Gastroesophageal sphincter (tissue), 4 donors: ENCODE results near the gene CYP17A1. TPM values are rescaled to one million over a fixed set of nuclear protein-coding genes. Genes with fewer than 3 reads are reported as not detected.

ENCODE experiments used
- ATAC-seq: fragments of 150-250 bp; one replicate; pipeline ENCODE4 v1.9.1; 2016; ENCODE audit warnings: mild to moderate bottlenecking, moderate library complexity
- H3K27ac ChIP-seq, 4 donors: fragments of 200-600 bp; sonication (generic) in 3 of 4; 1 replicate in 3 of 4; 2 replicates in 1 of 4; pipeline ENCODE4 v1.5.1; 2016 to 2019
- H3K27me3 ChIP-seq: fragments of 200-600 bp; sonication (generic); one replicate; pipeline ENCODE4 v1.5.1; 2019
- H3K36me3 ChIP-seq, 2 donors: fragments of 200-600 bp; sonication (generic); one replicate each; pipeline ENCODE4 v1.5.1; 2019; ENCODE audit warnings: control low read depth in 1 of 2
- H3K4me1 ChIP-seq, 3 donors: fragments of 200-600 bp; sonication (generic); 1 replicate in 2 of 3; 2 replicates in 1 of 3; pipeline ENCODE4 v1.5.1; 2016 to 2019; ENCODE audit warnings: control low read depth in 2 of 3
- H3K4me3 ChIP-seq, 2 donors: fragments of 200-600 bp; sonication (generic); one replicate each; pipeline ENCODE4 v1.5.1; 2019; ENCODE audit warnings: mild to moderate bottlenecking in 1 of 2, moderate library complexity in 1 of 2
- H3K9me3 ChIP-seq, 3 donors: fragments of 200-600 bp; sonication (generic); one replicate each; pipeline ENCODE4 v1.5.1; 2017 to 2019; ENCODE audit warnings: control low read depth in 2 of 3
- EP300 ChIP-seq: sonication (generic); formaldehyde crosslinking; IDR thresholded peaks from one replicate; pipeline ENCODE4 v1.6.1; 2017; ENCODE audit warnings: antibody characterized with exemption, mild to moderate bottlenecking
- POLR2A ChIP-seq, 2 donors: fragments of 450-650 bp; IDR thresholded peaks; one replicate each; pipeline ENCODE4 v1.6.1; 2017; ENCODE audit warnings: antibody characterized with exemption in 2 of 2, mild to moderate bottlenecking in 2 of 2, moderate library complexity in 1 of 2
- POLR2AphosphoS5 ChIP-seq: sonication (generic); formaldehyde crosslinking; IDR thresholded peaks from one replicate; pipeline ENCODE4 v1.6.1; 2017; ENCODE audit warnings: antibody characterized with exemption
- WGBS, 2 donors: methylation state at CpG; one replicate each; pipeline ENCODE4 v1.1.5; 2018; ENCODE audit warnings: low coverage in 1 of 2; 5-methylcytosine and 5-hydroxymethylcytosine counted together
- total RNA-seq, 4 donors: library from RNA; depleted of rRNA; stranded (reverse); fragments of >200 nt; gene quantifications; one replicate each; pipeline ENCODE4 v1.1.0, GENCODE V29; 2016
- TF ChIP-seq, protein P1 (sequence below), 4 experiments: fragments of 200-600 bp in 2 of 4; fragments of 450-650 bp in 2 of 4; sonication (generic) in 1 of 4; IDR thresholded peaks; one replicate each; pipeline ENCODE4 v1.5.1; 2017 to 2019; ENCODE audit warnings: antibody characterized with exemption in 4 of 4, mild to moderate bottlenecking in 2 of 4, moderate library complexity in 2 of 4

The CYP17A1 gene
- total RNA-seq, 4 donors from 2014 or later, result not detected

GRCh38 chr10:102785818-102786217, 51.4 kb downstream of the CYP17A1 start:
- ATAC-seq, result peak; percentile 21
- no peaks in the 10 kb centered on the region for H3K36me3 ChIP-seq
- no peaks in the 10 kb centered on the region for H3K9me3 ChIP-seq
- H3K4me1 ChIP-seq, result peaks cover 30 to 89% (median 46%) of the 10 kb centered on the region in 3 donors
- no peak overlapping the region for H3K4me3 ChIP-seq
- TF ChIP-seq EP300 (no peak), POLR2AphosphoS5 (peak; percentile 27)
- H3K27me3 ChIP-seq, result no peaks in the 10 kb centered on the region
- 31 to 53% methylated on average over 2 of the region's 2 CpGs for WGBS, 2 donors
- peak overlapping the region in 3 of 4 donors; percentile 82 to 97 (median 95) for H3K27ac ChIP-seq

GRCh38 chr10:102783568-102783967, 53.6 kb downstream of the CYP17A1 start:
- Histone ChIP-seq H3K4me1 (peaks cover 41 to 97% (median 69%) of the 10 kb centered on the region in 3 donors), H3K4me3 (peak overlapping the region in 1 of 2 donors; percentile 14), H3K36me3 (no peaks in the 10 kb centered on the region), H3K27me3 (no peaks in the 10 kb centered on the region), H3K9me3 (no peaks in the 10 kb centered on the region), H3K27ac (peak overlapping the region; percentile 95 to 97 (median 95))
- 56% methylated on average over 1 of the region's 1 CpG; no CpG with 5 or more reads in 1 of the 2 donors for WGBS, 2 donors
- ATAC-seq, result peak; percentile 2
- TF ChIP-seq POLR2AphosphoS5 (peak; percentile 46), EP300 (no peak), POLR2A (IDR thresholded peaks at IDR 0.05) (no peak)
- TF ChIP-seq, protein P1, sequence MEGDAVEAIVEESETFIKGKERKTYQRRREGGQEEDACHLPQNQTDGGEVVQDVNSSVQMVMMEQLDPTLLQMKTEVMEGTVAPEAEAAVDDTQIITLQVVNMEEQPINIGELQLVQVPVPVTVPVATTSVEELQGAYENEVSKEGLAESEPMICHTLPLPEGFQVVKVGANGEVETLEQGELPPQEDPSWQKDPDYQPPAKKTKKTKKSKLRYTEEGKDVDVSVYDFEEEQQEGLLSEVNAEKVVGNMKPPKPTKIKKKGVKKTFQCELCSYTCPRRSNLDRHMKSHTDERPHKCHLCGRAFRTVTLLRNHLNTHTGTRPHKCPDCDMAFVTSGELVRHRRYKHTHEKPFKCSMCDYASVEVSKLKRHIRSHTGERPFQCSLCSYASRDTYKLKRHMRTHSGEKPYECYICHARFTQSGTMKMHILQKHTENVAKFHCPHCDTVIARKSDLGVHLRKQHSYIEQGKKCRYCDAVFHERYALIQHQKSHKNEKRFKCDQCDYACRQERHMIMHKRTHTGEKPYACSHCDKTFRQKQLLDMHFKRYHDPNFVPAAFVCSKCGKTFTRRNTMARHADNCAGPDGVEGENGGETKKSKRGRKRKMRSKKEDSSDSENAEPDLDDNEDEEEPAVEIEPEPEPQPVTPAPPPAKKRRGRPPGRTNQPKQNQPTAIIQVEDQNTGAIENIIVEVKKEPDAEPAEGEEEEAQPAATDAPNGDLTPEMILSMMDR (IDR thresholded peaks at IDR 0.05), result peak in 1 of 4 experiments; percentile 17

DNA sequence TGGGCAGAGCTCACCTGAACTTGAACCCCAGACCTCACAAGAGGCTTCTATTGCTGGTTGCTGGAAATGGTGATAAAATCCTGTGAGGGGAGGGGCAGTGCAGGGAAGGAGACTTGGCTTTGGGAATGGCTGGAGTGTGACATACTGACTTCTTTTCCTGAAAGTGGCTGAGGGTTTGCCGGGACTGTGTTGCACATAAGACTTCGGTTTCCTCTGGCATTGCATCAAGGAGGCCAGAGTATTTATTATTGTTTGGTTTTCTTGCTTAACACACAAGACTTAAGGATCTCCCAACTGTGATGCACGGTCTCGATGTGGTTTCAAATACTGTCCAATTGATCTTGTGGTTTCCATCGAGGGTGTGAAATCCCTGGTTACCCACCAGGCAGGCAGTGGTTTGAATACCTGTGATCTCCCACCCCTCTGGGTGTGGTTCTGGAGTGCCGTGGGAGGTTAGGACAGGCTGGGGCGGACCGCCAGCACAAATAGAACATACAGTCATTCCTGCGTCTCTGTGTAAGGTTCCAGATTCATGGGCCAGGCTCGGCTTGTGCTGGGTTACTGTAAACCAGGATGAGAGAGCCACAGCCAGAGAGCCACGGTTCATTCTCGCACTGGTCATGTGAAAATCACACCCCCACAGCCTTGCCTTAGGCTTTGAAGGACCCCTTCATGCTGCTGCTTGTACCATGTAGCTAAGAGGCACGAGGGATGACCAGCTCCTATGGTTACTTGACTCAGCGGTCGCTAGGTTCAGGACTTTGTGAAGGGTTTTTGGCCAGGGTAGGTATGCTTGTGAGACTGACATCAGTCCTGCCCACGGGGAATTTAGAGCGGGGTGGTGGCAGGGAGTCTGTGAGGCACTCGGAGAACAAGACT, 54.3 kb downstream of the CYP17A1 start:
- TF ChIP-seq POLR2A (IDR thresholded peaks at IDR 0.05), result no peak
- no peak for TF ChIP-seq EP300
- peak; percentile 95 for TF ChIP-seq POLR2AphosphoS5
- TF ChIP-seq, protein P1 (IDR thresholded peaks at IDR 0.05), result no peak
- no peaks in the 10 kb centered on the region for H3K27me3 ChIP-seq
- peak overlapping the region; percentile 95 to 97 (median 95) for H3K27ac ChIP-seq
- H3K9me3 ChIP-seq, result no peaks in the 10 kb centered on the region
- peak overlapping the region in 1 of 2 donors; percentile 14 for H3K4me3 ChIP-seq
- peak; percentile 80 for ATAC-seq
- 24 to 25% methylated on average over 10 of the region's 18 CpGs for WGBS, 2 donors
- peaks cover 45 to 97% (median 75%) of the 10 kb centered on the region in 3 donors for H3K4me1 ChIP-seq
- no peaks in the 10 kb centered on the region for H3K36me3 ChIP-seq

DNA sequence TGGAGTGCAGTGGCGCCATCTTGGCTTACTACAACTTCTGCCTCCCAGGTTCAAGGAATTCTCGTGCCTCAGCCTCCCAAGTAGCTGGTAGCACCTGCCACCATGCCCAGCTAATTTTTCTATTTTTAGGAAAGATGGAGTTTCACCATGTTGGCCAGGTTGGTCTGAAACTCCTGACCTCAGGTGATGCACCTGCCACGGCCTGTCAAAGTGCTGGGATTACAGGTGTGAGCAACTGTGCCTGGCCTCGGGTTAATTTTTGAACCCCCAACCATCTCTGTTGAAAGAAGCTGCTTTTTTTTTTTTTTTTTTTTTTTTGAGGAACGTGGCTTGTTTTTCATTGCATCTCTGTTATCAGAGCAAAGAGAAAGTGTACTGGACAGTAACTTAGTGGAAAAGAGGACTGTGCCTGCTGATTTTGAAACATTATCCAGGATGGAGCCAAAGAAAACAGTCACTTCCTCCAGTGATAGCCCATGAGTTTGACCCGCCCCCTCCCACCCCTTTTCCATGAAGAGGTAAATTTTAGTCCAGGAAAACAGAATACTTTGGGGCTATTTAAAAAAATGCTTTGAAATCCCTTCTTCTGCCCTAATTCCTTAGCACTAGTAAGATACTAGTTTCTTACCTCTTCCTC, 55.2 kb downstream of the CYP17A1 start:
- Histone ChIP-seq H3K27ac (peak overlapping the region; percentile 95 to 97 (median 95)), H3K4me3 (peak overlapping the region in 1 of 2 donors; percentile 14), H3K36me3 (no peaks in the 10 kb centered on the region), H3K27me3 (no peaks in the 10 kb centered on the region), H3K9me3 (no peaks in the 10 kb centered on the region), H3K4me1 (peaks cover 48 to 100% (median 79%) of the 10 kb centered on the region in 3 donors)
- WGBS, 2 donors, result 49 to 90% methylated on average over 2 to 6 of the region's 6 CpGs
- TF ChIP-seq EP300, result no peak
- TF ChIP-seq POLR2A (IDR thresholded peaks at IDR 0.05), result no peak
- TF ChIP-seq POLR2AphosphoS5, result no peak
- TF ChIP-seq, protein P1 (IDR thresholded peaks at IDR 0.05), result no peak
- ATAC-seq, result peak; percentile 65
